ENCODE data around the gene C1orf159.

C1orf159 gene

GRCh38 chr1:1038694-1039093, 77.2 kb downstream of the C1orf159 start:
- DNase-seq (ENCODE audit: low spot score) = no peak

GRCh38 chr1:1037366-1038327, 78.2 kb downstream of the C1orf159 start:
- DNase-seq (ENCODE audit: low spot score) = no peak

DNA sequence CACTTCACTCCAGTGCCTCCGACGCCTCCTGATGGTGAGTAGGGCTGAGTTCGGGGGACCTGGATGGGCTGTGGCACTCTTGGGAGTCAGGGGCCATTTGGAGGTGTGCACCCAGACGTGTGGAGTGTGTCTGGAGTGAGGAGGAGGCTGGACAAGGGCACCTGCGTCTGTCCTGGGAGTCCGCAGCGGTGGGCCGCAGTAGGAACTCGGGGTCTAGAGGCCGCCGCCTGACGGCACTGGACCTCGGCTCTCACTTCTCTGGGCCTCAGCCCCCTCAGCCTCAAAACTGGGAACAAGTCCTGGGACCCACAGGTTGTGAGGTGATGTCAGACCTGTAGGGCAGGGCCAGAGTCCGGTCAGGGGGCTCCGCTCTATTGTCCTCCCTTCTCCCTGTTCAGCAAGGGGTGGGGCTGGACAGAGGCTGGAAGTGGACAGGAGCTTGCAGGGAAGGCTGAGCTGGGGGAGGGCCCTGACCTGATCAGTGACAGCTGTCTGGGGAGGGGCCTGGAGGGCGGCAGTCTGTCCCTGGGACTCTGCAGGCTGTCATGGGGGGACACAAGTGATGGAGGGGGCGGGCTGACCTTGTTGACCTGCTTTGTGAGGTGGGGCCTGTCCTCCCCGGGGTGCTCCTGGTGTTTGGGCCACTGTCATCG, 80.5 kb downstream of the C1orf159 start:
- no peak for DNase-seq (ENCODE audit: low spot score)

DNA sequence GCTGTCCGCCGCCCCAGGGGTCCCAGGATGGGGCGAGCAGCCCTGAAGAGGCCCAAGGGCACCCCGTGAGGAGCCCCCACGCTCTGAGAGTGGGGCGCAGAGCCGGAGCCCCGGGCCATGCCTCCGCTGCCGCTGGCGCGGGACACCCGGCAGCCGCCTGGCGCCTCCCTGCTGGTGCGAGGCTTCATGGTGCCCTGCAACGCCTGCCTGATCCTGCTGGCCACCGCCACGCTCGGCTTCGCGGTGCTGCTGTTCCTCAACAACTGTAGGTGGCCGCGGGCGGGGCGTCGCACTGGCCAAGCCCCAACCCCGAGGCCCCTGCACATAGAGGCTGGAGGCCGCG, 81.5 kb downstream of the C1orf159 start:
- no peak for DNase-seq (ENCODE audit: low spot score)

GRCh38 chr1:1033731-1034438, 82.0 kb downstream of the C1orf159 start:
- DNase-seq (ENCODE audit: low spot score) = no peak

- DNase-seq (ENCODE audit: low spot score) = peak; percentile 92
Observed at GRCh38 chr1:1033009-1033587, 82.8 kb downstream of the C1orf159 start.

- no peak for DNase-seq (ENCODE audit: low spot score)
Observed at GRCh38 chr1:1032424-1032823, 83.5 kb downstream of the C1orf159 start.
